Ishikawa (cell line): Measurements from ENCODE around the gene ASAP2.

Source experiments
- CEBPB ChIP-seq: IDR thresholded peaks from 2 replicates; pipeline ENCODE4 v1.6.1; 2012
- CREB1 ChIP-seq: IDR thresholded peaks from 2 replicates; pipeline ENCODE4 v1.6.1; 2012; ENCODE audit warnings: low read depth
- EGR1 ChIP-seq: IDR thresholded peaks from 2 replicates; pipeline ENCODE4 v1.6.1; 2012
- EP300 ChIP-seq: IDR thresholded peaks from 2 replicates; pipeline ENCODE4 v1.6.1; 2012; ENCODE audit warnings: borderline replicate concordance
- FOXM1 ChIP-seq: IDR thresholded peaks from 2 replicates; pipeline ENCODE4 v1.6.1; 2012; ENCODE audit warnings: low read depth, borderline replicate concordance
- MAX ChIP-seq: IDR thresholded peaks from 2 replicates; pipeline ENCODE4 v1.6.1; 2012
- NFIC ChIP-seq: IDR thresholded peaks from 2 replicates; pipeline ENCODE4 v1.6.1; 2012
- RAD21 ChIP-seq: IDR thresholded peaks from 2 replicates; pipeline ENCODE4 v1.6.1; 2012; ENCODE audit warnings: low read depth
- REST ChIP-seq: IDR thresholded peaks from 2 replicates; pipeline ENCODE4 v1.6.1; 2012; ENCODE audit warnings: low read depth, mild to moderate bottlenecking
- TAF1 ChIP-seq: IDR thresholded peaks from 2 replicates; pipeline ENCODE4 v1.6.1; 2012; ENCODE audit warnings: low read depth, mild to moderate bottlenecking
- TCF12 ChIP-seq: IDR thresholded peaks from 2 replicates; pipeline ENCODE4 v1.6.1; 2012; ENCODE audit warnings: low read depth
- TEAD4 ChIP-seq: IDR thresholded peaks from 2 replicates; pipeline ENCODE4 v1.6.1; 2012
- USF1 ChIP-seq: IDR thresholded peaks from 2 replicates; pipeline ENCODE4 v1.6.1; 2012
- YY1 ChIP-seq: IDR thresholded peaks from 2 replicates; pipeline ENCODE4 v1.6.1; 2012; ENCODE audit warnings: low read depth
- ZBTB7A ChIP-seq: IDR thresholded peaks from 2 replicates; pipeline ENCODE4 v1.6.1; 2012; ENCODE audit warnings: low read depth

The ASAP2 gene

GRCh38 chr2:9306911-9307310 is 100.3 kb downstream of the ASAP2 start:
- TF ChIP-seq REST: no peak
- no peak for TF ChIP-seq CREB1

- no peak for TF ChIP-seq NFIC
- TF ChIP-seq TAF1: no peak
- no peak for TF ChIP-seq TEAD4
- no peak for TF ChIP-seq EGR1
- no peak for TF ChIP-seq CEBPB
Measured at GRCh38 chr2:9307535-9307934, 100.9 kb downstream of the ASAP2 start.

GRCh38 chr2:9308186-9308955 is 101.8 kb downstream of the ASAP2 start:
- no peak for TF ChIP-seq NFIC
- TF ChIP-seq TEAD4: no peak
- no peak for TF ChIP-seq REST
- TF ChIP-seq RAD21: no peak
- TF ChIP-seq FOXM1: no peak
- no peak for TF ChIP-seq EP300
- TF ChIP-seq CREB1: no peak
- TF ChIP-seq YY1: no peak
- no peak for TF ChIP-seq CEBPB
- TF ChIP-seq MAX: no peak
- TF ChIP-seq TAF1: no peak
- no peak for TF ChIP-seq TCF12
- TF ChIP-seq ZBTB7A: no peak
- no peak for TF ChIP-seq EGR1
- no peak for TF ChIP-seq USF1

- no peak for TF ChIP-seq USF1
- no peak for TF ChIP-seq CEBPB
- TF ChIP-seq YY1: no peak
- TF ChIP-seq NFIC: no peak
- no peak for TF ChIP-seq REST
- no peak for TF ChIP-seq MAX
- no peak for TF ChIP-seq TAF1
- no peak for TF ChIP-seq CREB1
- no peak for TF ChIP-seq EGR1
- TF ChIP-seq TCF12: no peak
- TF ChIP-seq ZBTB7A: no peak
- no peak for TF ChIP-seq EP300
- no peak for TF ChIP-seq FOXM1
- TF ChIP-seq RAD21: no peak
- TF ChIP-seq TEAD4: no peak
Measured at GRCh38 chr2:9309147-9309546, 102.5 kb downstream of the ASAP2 start.

GRCh38 chr2:9310377-9310776 is 103.8 kb downstream of the ASAP2 start:
- TF ChIP-seq YY1 (no peak), FOXM1 (no peak), EGR1 (no peak), TAF1 (no peak), TEAD4 (no peak), CREB1 (no peak), CEBPB (no peak), MAX (no peak), TCF12 (no peak), RAD21 (no peak), NFIC (no peak), EP300 (no peak), USF1 (no peak), REST (no peak), ZBTB7A (no peak)
